HepG2 (cell line): ENCODE data around the gene GLIS2. TPM values are rescaled to one million over a fixed set of nuclear protein-coding genes. Genes with fewer than 3 reads are reported as not detected.

Experiments
- AGO2 ChIP-seq: fragments of 200-400 bp; formaldehyde crosslinking; optimal IDR thresholded peaks from 2 replicates; pipeline ENCODE3; 2017; ENCODE audit warnings: mild to moderate bottlenecking, low read depth, low read length, moderate library complexity
- ARID2 ChIP-seq: sonication (generic); formaldehyde crosslinking; IDR thresholded peaks from 2 replicates; pipeline ENCODE4 v1.8.1; 2022; ENCODE audit warnings: mild to moderate bottlenecking, missing genetic modification reagents, borderline replicate concordance
- BCL6 ChIP-seq: IDR thresholded peaks from 2 replicates; pipeline ENCODE4 v1.6.1; 2016; ENCODE audit warnings: missing genetic modification reagents, missing compliant biosample characterization
- GABPA ChIP-seq, 2 experiments: IDR thresholded peaks; 2 replicates each; pipeline ENCODE4 v1.6.1; 2011 to 2016; ENCODE audit warnings: low read depth in 2 of 2, low read length in 1 of 2, missing biosample characterization in 1 of 2, missing genetic modification characterization in 1 of 2
- GATAD2A ChIP-seq: IDR thresholded peaks from 2 replicates; pipeline ENCODE4 v1.6.1; 2016
- HNRNPK ChIP-seq: fragments of 200-400 bp; formaldehyde crosslinking; IDR thresholded peaks from 2 replicates; pipeline ENCODE4 v1.6.1; 2018; ENCODE audit warnings: low read length, low read depth, moderate library complexity, mild to moderate bottlenecking; ENCODE audit not compliant: poor library complexity, severe bottlenecking
- IRX3 ChIP-seq: sonication (generic); formaldehyde crosslinking; IDR thresholded peaks from 2 replicates; pipeline ENCODE4 v1.8.1; 2023; ENCODE audit warnings: mild to moderate bottlenecking, low read depth, missing genetic modification reagents, borderline replicate concordance
- KDM3A ChIP-seq: IDR thresholded peaks from 2 replicates; pipeline ENCODE4 v1.6.1; 2018; ENCODE audit warnings: low read depth, missing compliant biosample characterization
- NR3C1 ChIP-seq: sonication (generic); formaldehyde crosslinking; IDR thresholded peaks from 2 replicates; pipeline ENCODE4 v1.4.0; 2020; ENCODE audit warnings: missing genetic modification reagents
- PHF5A ChIP-seq: IDR thresholded peaks from one replicate; pipeline ENCODE4 v1.6.1; 2018; ENCODE audit warnings: low read depth, missing genetic modification reagents; ENCODE audit not compliant: unreplicated experiment
- POLR2A ChIP-seq, 2 experiments: IDR thresholded peaks; 2 replicates each; pipeline ENCODE4 v1.6.1; 2011; ENCODE audit warnings: low read depth in 2 of 2, low read length in 2 of 2, mild to moderate bottlenecking in 1 of 2, moderate library complexity in 1 of 2; ENCODE audit not compliant: insufficient read depth in 1 of 2
- SAP130 ChIP-seq: IDR thresholded peaks from 2 replicates; pipeline ENCODE4 v1.6.1; 2016; ENCODE audit warnings: low read depth
- ZFP36 ChIP-seq: fragments of 150-350 bp; IDR thresholded peaks from 2 replicates; pipeline ENCODE4 v1.6.1; 2018; ENCODE audit warnings: borderline replicate concordance, low read length, low read depth; ENCODE audit not compliant: partially characterized antibody
- ZNF225 ChIP-seq: sonication (generic); formaldehyde crosslinking; IDR thresholded peaks from 2 replicates; pipeline ENCODE4 v1.4.0; 2020; ENCODE audit warnings: mild to moderate bottlenecking, missing genetic modification reagents
- ZNF264 ChIP-seq: sonication (generic); formaldehyde crosslinking; IDR thresholded peaks from 2 replicates; pipeline ENCODE4 v1.4.0; 2020; ENCODE audit warnings: missing genetic modification reagents
- ZNF343 ChIP-seq: sonication (generic); formaldehyde crosslinking; IDR thresholded peaks from 2 replicates; pipeline ENCODE4 v1.4.0; 2020; ENCODE audit warnings: mild to moderate bottlenecking, missing genetic modification reagents
- ZNF563 ChIP-seq: sonication (generic); formaldehyde crosslinking; IDR thresholded peaks from 2 replicates; pipeline ENCODE4 v1.8.0; 2022; ENCODE audit warnings: mild to moderate bottlenecking, moderate library complexity, missing genetic modification reagents
- ZNF749 ChIP-seq: sonication (generic); formaldehyde crosslinking; IDR thresholded peaks from 2 replicates; pipeline ENCODE4 v1.8.0; 2022; ENCODE audit warnings: mild to moderate bottlenecking, missing genetic modification reagents, moderate library complexity, borderline replicate concordance
- polyA plus RNA-seq, 8 experiments: library from polyadenylated mRNA; depleted of rRNA in 3 of 8; stranded (reverse) in 7 of 8; unstranded in 1 of 8; fragments of >200 nt; fragmentation: Illumina TruSeq in 4 of 8; extraction: Trizol in 4 of 8; gene quantifications; 2 replicates each; pipeline versions ENCODE4 v1.2.1 to v1.2.3, GENCODE V29; 2011 to 2016; ENCODE audit warnings: low read depth in 4 of 8, missing spikeins in 1 of 8, mixed read lengths in 1 of 8; ENCODE audit not compliant: insufficient read depth in 1 of 8
- total RNA-seq, 5 experiments: library from RNA; depleted of rRNA; stranded (reverse); fragments of >200 nt; fragmentation: Illumina TruSeq; extraction: Trizol; gene quantifications; 2 replicates each; pipeline ENCODE4 v1.2.3, GENCODE V29; 2016; ENCODE audit warnings: low read depth in 1 of 5
- TF ChIP-seq, protein P1 (sequence below): sonication (generic); formaldehyde crosslinking; IDR thresholded peaks from 2 replicates; pipeline ENCODE4 v1.5.0; 2020; ENCODE audit warnings: mild to moderate bottlenecking, missing genetic modification reagents, borderline replicate concordance
- TF ChIP-seq, protein P2 (sequence below): sonication (generic); formaldehyde crosslinking; conservative IDR thresholded peaks from 2 replicates; pipeline ENCODE4 v1.4.0; 2020; ENCODE audit warnings: missing genetic modification reagents
- TF ChIP-seq, protein P3 (sequence below): IDR thresholded peaks from 2 replicates; pipeline ENCODE4 v1.6.1; 2016; ENCODE audit warnings: low read depth, control low read depth
- TF ChIP-seq, protein P4 (sequence below): IDR thresholded peaks from 2 replicates; pipeline ENCODE4 v1.6.1; 2012; ENCODE audit warnings: inconsistent platforms

GLIS2 gene
- total and polyA plus RNA-seq, 2 of the 13 experiments (the other 11 are each of a cell fraction or from before 2014, with no cell fraction given): 0.28 to 0.29 TPM

DNA sequence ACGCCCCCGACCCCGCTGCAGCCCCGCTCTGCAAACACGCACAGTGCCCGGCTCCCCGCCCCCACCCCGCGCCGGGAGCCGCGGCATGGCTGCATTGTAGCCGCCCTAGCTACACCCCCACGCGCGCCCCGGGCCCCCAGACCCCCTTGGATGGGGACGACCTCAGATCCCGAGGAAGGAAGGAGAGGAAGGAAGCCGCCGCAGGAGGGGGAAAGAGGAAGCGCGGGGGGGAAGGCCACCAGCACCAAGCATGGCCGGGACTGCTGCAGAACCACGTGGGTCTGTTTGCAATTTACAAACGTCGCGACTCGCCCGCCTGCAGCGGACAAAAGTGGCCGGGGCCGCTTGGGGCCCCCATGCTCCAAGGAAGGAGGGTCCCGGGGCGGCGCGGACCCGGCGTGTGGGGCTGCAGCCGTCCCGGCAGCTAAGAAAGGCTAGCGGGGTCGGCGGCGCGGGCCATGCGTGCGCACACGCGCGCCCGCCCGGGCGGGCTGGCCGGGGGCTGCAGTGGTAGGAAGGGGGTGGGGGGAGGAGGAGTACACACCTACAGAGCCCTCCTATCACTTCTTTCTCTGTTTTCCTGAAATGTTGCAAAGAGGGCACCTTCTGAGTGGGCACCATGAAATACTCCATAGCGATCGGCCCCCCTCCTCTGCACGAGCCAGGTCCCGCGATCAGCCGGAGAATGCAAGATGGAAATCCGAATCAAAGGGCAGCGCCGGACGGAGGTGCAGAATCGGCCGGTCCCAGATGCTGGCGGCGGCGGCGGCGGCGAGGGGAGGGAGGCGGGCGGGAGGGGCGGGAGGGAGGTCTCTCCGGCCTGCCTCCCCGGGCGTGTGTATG, 43.5 kb upstream of the GLIS2 start (continued):
- TF ChIP-seq, protein P1, sequence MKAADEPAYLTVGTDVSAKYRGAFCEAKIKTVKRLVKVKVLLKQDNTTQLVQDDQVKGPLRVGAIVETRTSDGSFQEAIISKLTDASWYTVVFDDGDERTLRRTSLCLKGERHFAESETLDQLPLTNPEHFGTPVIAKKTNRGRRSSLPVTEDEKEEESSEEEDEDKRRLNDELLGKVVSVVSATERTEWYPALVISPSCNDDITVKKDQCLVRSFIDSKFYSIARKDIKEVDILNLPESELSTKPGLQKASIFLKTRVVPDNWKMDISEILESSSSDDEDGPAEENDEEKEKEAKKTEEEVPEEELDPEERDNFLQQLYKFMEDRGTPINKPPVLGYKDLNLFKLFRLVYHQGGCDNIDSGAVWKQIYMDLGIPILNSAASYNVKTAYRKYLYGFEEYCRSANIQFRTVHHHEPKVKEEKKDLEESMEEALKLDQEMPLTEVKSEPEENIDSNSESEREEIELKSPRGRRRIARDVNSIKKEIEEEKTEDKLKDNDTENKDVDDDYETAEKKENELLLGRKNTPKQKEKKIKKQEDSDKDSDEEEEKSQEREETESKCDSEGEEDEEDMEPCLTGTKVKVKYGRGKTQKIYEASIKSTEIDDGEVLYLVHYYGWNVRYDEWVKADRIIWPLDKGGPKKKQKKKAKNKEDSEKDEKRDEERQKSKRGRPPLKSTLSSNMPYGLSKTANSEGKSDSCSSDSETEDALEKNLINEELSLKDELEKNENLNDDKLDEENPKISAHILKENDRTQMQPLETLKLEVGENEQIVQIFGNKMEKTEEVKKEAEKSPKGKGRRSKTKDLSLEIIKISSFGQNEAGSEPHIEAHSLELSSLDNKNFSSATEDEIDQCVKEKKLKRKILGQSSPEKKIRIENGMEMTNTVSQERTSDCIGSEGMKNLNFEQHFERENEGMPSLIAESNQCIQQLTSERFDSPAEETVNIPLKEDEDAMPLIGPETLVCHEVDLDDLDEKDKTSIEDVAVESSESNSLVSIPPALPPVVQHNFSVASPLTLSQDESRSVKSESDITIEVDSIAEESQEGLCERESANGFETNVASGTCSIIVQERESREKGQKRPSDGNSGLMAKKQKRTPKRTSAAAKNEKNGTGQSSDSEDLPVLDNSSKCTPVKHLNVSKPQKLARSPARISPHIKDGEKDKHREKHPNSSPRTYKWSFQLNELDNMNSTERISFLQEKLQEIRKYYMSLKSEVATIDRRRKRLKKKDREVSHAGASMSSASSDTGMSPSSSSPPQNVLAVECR (CRISPR knock-in tag): peak; percentile 41; the same call in 1 of the 2 replicates
- TF ChIP-seq, protein P2, sequence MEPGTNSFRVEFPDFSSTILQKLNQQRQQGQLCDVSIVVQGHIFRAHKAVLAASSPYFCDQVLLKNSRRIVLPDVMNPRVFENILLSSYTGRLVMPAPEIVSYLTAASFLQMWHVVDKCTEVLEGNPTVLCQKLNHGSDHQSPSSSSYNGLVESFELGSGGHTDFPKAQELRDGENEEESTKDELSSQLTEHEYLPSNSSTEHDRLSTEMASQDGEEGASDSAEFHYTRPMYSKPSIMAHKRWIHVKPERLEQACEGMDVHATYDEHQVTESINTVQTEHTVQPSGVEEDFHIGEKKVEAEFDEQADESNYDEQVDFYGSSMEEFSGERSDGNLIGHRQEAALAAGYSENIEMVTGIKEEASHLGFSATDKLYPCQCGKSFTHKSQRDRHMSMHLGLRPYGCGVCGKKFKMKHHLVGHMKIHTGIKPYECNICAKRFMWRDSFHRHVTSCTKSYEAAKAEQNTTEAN (CRISPR knock-in tag): peak; percentile 23; the same call in 1 of the 2 replicates
- TF ChIP-seq BCL6: 0 out of 2 replicates have a peak, but pooled peaks have one; percentile 1
- TF ChIP-seq, protein P3, sequence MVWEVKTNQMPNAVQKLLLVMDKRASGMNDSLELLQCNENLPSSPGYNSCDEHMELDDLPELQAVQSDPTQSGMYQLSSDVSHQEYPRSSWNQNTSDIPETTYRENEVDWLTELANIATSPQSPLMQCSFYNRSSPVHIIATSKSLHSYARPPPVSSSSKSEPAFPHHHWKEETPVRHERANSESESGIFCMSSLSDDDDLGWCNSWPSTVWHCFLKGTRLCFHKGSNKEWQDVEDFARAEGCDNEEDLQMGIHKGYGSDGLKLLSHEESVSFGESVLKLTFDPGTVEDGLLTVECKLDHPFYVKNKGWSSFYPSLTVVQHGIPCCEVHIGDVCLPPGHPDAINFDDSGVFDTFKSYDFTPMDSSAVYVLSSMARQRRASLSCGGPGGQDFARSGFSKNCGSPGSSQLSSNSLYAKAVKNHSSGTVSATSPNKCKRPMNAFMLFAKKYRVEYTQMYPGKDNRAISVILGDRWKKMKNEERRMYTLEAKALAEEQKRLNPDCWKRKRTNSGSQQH (CRISPR knock-in tag): no peak
- TF ChIP-seq ZNF563 (CRISPR knock-in tag): peak; percentile 32; the same call in 1 of the 2 replicates
- 0 out of 2 replicates have a peak, but pooled peaks have one; percentile 18 for TF ChIP-seq GABPA (IDR thresholded peaks at IDR 0.05; ENCODE audit: low read depth, low read length)
- TF ChIP-seq GABPA (CRISPR knock-in tag; IDR thresholded peaks at IDR 0.05; ENCODE audit: low read depth): no peak
- TF ChIP-seq ZFP36: no peak
- 0 out of 2 replicates have a peak, but pooled peaks have one; percentile 45 for TF ChIP-seq ZNF749
- TF ChIP-seq PHF5A (CRISPR knock-in tag): no peak
- TF ChIP-seq KDM3A (CRISPR knock-in tag): 0 out of 2 replicates have a peak, but pooled peaks have one; percentile 3
- TF ChIP-seq ZNF225 (CRISPR knock-in tag): no peak
- TF ChIP-seq GATAD2A (CRISPR knock-in tag): no peak
- no peak for TF ChIP-seq IRX3 (CRISPR knock-in tag)
- no peak for TF ChIP-seq NR3C1
- TF ChIP-seq SAP130 (CRISPR knock-in tag): peak; percentile 47
- peak; percentile 45 for TF ChIP-seq HNRNPK
- 0 out of 4 replicates have a peak, but pooled peaks of 1 of the 2 experiments have one; percentile 20 for TF ChIP-seq POLR2A (IDR thresholded peaks at IDR 0.05; ENCODE audit: insufficient read depth in 1 of 2, low read depth in 2 of 2, low read length in 2 of 2)
- no peak for TF ChIP-seq ZNF343
- TF ChIP-seq ARID2: no peak
- 0 out of 2 replicates have a peak, but pooled peaks have one; percentile 8 for TF ChIP-seq ZNF264 (CRISPR knock-in tag)
- TF ChIP-seq, protein P4, sequence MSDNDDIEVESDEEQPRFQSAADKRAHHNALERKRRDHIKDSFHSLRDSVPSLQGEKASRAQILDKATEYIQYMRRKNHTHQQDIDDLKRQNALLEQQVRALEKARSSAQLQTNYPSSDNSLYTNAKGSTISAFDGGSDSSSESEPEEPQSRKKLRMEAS: peak; percentile 26
- TF ChIP-seq AGO2: peak; percentile 35
